WTC11 (cell line): ENCODE data around the gene COL4A2.

Experiments used
- ATF3 ChIP-seq: sonication (generic); formaldehyde crosslinking; conservative IDR thresholded peaks from 2 replicates; pipeline ENCODE4 v1.8.1; 2022; ENCODE audit warnings: mild to moderate bottlenecking, missing genetic modification reagents
- CTCF ChIP-seq: fragments of 200-600 bp; IDR thresholded peaks from 2 replicates; pipeline ENCODE4 v1.8.0; 2022; ENCODE audit warnings: antibody characterized with exemption
- ESRRA ChIP-seq: sonication (generic); formaldehyde crosslinking; IDR thresholded peaks from 2 replicates; pipeline ENCODE4 v1.8.1; 2022; ENCODE audit warnings: mild to moderate bottlenecking, missing genetic modification reagents, borderline replicate concordance
- MLX ChIP-seq: sonication (generic); formaldehyde crosslinking; IDR thresholded peaks from 2 replicates; pipeline ENCODE4 v1.8.1; 2023; ENCODE audit warnings: mild to moderate bottlenecking, missing genetic modification reagents, moderate library complexity
- NR1H2 ChIP-seq: sonication (generic); formaldehyde crosslinking; IDR thresholded peaks from 2 replicates; pipeline ENCODE4 v1.9.0; 2021; ENCODE audit warnings: mild to moderate bottlenecking, moderate library complexity, missing genetic modification reagents
- SMAD3 ChIP-seq: sonication (generic); formaldehyde crosslinking; IDR thresholded peaks from 2 replicates; pipeline ENCODE4 v1.8.0; 2022; ENCODE audit warnings: missing genetic modification reagents, mild to moderate bottlenecking, borderline replicate concordance
- SP1 ChIP-seq: sonication (generic); formaldehyde crosslinking; conservative IDR thresholded peaks from 2 replicates; pipeline ENCODE4 v1.8.1; 2022; ENCODE audit warnings: missing genetic modification reagents
- TEAD4 ChIP-seq: sonication (generic); formaldehyde crosslinking; IDR thresholded peaks from 2 replicates; pipeline ENCODE4 v1.8.0; 2022; ENCODE audit warnings: mild to moderate bottlenecking, missing genetic modification reagents
- ZBTB21 ChIP-seq: sonication (generic); formaldehyde crosslinking; IDR thresholded peaks from 2 replicates; pipeline ENCODE4 v1.8.1; 2023; ENCODE audit warnings: mild to moderate bottlenecking, missing genetic modification reagents, borderline replicate concordance
- ZNF532 ChIP-seq: fragments of 250-450 bp; sonication (Bioruptor Pico); IDR thresholded peaks from 2 replicates; pipeline ENCODE4 v1.9.0; 2021; ENCODE audit warnings: mild to moderate bottlenecking, borderline replicate concordance
- TF ChIP-seq, protein P1 (sequence below): sonication (generic); formaldehyde crosslinking; IDR thresholded peaks from 2 replicates; pipeline ENCODE4 v1.8.1; 2022; ENCODE audit warnings: low read depth, missing genetic modification reagents, borderline replicate concordance

DNA sequence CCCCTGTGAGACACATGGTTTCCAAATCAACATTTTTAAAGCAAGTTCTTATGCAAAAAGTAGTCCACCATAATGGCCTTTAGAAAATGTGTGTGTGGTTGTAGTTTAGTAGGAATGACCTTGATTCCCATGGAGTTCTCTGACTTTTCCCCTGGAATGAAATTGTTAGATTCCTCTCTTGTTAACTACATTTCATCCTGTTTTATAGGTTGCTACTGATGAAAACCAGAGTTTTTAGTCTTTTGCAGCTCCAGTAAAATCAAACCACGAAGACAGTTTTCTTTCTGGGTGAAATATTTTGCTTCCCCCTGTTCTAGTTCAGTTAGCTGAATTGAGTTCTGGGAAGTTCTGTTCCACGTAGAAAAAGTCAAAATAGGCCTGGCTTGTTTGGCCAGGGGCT, 146.7 kb downstream of the COL4A2 start:
- TF ChIP-seq, protein P1, sequence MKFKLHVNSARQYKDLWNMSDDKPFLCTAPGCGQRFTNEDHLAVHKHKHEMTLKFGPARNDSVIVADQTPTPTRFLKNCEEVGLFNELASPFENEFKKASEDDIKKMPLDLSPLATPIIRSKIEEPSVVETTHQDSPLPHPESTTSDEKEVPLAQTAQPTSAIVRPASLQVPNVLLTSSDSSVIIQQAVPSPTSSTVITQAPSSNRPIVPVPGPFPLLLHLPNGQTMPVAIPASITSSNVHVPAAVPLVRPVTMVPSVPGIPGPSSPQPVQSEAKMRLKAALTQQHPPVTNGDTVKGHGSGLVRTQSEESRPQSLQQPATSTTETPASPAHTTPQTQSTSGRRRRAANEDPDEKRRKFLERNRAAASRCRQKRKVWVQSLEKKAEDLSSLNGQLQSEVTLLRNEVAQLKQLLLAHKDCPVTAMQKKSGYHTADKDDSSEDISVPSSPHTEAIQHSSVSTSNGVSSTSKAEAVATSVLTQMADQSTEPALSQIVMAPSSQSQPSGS = no peak
- TF ChIP-seq ZBTB21 (CRISPR knock-in tag) = no peak
- no peak for TF ChIP-seq CTCF
- TF ChIP-seq ATF3 = no peak
- TF ChIP-seq ZNF532 (CRISPR knock-in tag) = no peak
- TF ChIP-seq SP1 (CRISPR knock-in tag) = no peak
- no peak for TF ChIP-seq MLX
- TF ChIP-seq NR1H2 (CRISPR knock-in tag) = no peak
- TF ChIP-seq ESRRA = no peak
- no peak for TF ChIP-seq SMAD3 (CRISPR knock-in tag)
- TF ChIP-seq TEAD4 = no peak
